IPS-NIHi7 (cell line): ENCODE results near the gene RLF.

Experiments
- DNase-seq: peaks from one replicate; pipeline ENCODE4 v3.0.0; 2012; ENCODE audit warnings: mixed read lengths; ENCODE audit errors: extremely low spot score

The RLF gene

GRCh38 chr1:40161125-40161887 lies at the start of gene RLF:
TSS of gene RLF (plus strand) at chr1:40161387. CDS start at chr1:40161400, 13 bp downstream.
- peak; percentile 96 for DNase-seq

- no peak for DNase-seq
Observed at GRCh38 chr1:40114400-40114799, 46.8 kb upstream of the RLF start.

GRCh38 chr1:40120128-40120527 lies 41.1 kb upstream of the RLF start:
- no peak for DNase-seq

- no peak for DNase-seq
Observed at GRCh38 chr1:40122855-40123254, 38.3 kb upstream of the RLF start.

GRCh38 chr1:40130892-40131291 lies 30.3 kb upstream of the RLF start:
- DNase-seq, result no peak

GRCh38 chr1:40132383-40133311 lies 28.5 kb upstream of the RLF start:
- no peak for DNase-seq

- no peak for DNase-seq
Observed at GRCh38 chr1:40133312-40133665, 27.9 kb upstream of the RLF start.

GRCh38 chr1:40133839-40134238 lies 27.3 kb upstream of the RLF start:
- no peak for DNase-seq

- no peak for DNase-seq
Observed at GRCh38 chr1:40140211-40140973, 20.8 kb upstream of the RLF start.

- DNase-seq, result no peak
Observed at GRCh38 chr1:40141878-40142535, 19.2 kb upstream of the RLF start.

- peak; percentile 77 for DNase-seq
Observed at GRCh38 chr1:40143891-40144575, 17.2 kb upstream of the RLF start.

- DNase-seq, result no peak
Observed at GRCh38 chr1:40151457-40152079, 9.6 kb upstream of the RLF start.

- peak; percentile 21 for DNase-seq
Observed at GRCh38 chr1:40153073-40153770, 8.0 kb upstream of the RLF start.

- no peak for DNase-seq
Observed at GRCh38 chr1:40155135-40155534, 6.1 kb upstream of the RLF start.

GRCh38 chr1:40155910-40156309 lies 5.3 kb upstream of the RLF start:
- no peak for DNase-seq

- DNase-seq, result no peak
Observed at GRCh38 chr1:40160806-40161124, 422 bp upstream of the RLF start.

- DNase-seq, result no peak
Observed at GRCh38 chr1:40161888-40162397, 756 bp downstream of the RLF start.

GRCh38 chr1:40162753-40163441 lies 1.7 kb downstream of the RLF start:
- no peak for DNase-seq

GRCh38 chr1:40167317-40167716 lies 6.1 kb downstream of the RLF start:
- DNase-seq, result no peak
